OCI-LY1 (cell line): ENCODE measurements around the gene TEX47.

Source experiments
- CTCF ChIP-seq: fragments of 200-600 bp; sonication (generic), shearing (Covaris generic); IDR thresholded peaks from 2 replicates; pipeline ENCODE4 v1.5.1; 2017; ENCODE audit warnings: mild to moderate bottlenecking, antibody characterized with exemption, low read length, moderate library complexity, mixed read lengths
- EZH2 ChIP-seq: fragments of 200-600 bp; sonication (generic), shearing (Covaris generic); IDR thresholded peaks from 2 replicates; pipeline ENCODE4 v1.8.0; 2017; ENCODE audit warnings: borderline replicate concordance, mixed run types, mild to moderate bottlenecking, antibody characterized with exemption, low read length, moderate library complexity, mixed read lengths

GRCh38 chr7:88791891-88792290 lies 3.6 kb downstream of the TEX47 start:
- no peak for TF ChIP-seq EZH2
- TF ChIP-seq CTCF = no peak
